Measurements from ENCODE around the gene CHST11.

The CHST11 gene

DNA sequence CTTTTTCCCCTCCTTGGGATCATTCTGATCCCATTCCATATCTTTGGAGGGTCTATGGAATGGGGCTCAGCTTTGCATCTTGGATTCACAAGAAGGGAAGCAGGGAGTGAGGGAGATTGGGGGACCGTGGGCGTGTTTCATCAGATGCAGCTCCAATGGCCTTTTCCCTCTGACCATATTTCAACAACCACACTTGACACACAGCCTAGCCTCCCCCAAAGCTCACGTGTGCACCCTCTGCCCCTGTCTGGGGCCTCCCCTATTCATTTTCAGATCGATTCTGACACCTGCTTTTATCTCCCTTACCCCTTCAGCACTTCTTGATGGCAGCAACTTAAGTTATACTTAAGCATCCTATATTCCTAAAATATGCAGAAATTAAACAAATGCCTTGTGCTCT lies 126.6 kb downstream of the CHST11 start:
- no peak for DNase-seq (ENCODE audit: low read depth)

DNA sequence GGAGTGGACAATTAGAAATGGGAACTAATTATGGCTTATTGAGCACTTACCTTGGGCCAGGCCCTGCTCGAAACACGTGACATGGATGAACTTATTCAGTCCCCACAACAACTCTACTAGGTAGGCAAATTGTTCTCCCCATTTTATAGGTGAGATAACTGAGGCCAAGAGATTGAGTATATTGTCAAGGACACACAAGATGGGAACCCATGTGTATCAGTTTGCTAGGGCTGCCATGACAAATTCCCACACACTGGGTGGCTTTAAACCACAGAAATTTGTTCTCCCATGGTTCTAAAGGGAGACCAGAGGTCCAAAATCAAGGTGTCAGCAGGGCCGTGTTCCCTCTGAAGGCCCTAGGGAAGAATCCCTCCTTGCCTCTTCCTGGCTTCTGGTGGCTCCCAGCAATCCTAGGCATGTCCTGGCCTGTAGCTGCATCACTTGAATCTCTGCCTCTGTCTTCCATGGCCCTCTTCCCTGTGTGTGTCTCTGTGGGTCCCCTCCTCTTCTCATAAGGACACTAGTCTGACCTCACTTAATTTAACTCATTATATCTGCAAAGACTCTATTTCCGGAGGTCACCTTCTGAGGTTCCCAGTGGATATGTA lies 128.8 kb downstream of the CHST11 start:
- no peak for DNase-seq (ENCODE audit: low read depth)

- DNase-seq (ENCODE audit: low read depth) = no peak
Observed at GRCh38 chr12:104586351-104586919, 129.7 kb downstream of the CHST11 start.

DNA sequence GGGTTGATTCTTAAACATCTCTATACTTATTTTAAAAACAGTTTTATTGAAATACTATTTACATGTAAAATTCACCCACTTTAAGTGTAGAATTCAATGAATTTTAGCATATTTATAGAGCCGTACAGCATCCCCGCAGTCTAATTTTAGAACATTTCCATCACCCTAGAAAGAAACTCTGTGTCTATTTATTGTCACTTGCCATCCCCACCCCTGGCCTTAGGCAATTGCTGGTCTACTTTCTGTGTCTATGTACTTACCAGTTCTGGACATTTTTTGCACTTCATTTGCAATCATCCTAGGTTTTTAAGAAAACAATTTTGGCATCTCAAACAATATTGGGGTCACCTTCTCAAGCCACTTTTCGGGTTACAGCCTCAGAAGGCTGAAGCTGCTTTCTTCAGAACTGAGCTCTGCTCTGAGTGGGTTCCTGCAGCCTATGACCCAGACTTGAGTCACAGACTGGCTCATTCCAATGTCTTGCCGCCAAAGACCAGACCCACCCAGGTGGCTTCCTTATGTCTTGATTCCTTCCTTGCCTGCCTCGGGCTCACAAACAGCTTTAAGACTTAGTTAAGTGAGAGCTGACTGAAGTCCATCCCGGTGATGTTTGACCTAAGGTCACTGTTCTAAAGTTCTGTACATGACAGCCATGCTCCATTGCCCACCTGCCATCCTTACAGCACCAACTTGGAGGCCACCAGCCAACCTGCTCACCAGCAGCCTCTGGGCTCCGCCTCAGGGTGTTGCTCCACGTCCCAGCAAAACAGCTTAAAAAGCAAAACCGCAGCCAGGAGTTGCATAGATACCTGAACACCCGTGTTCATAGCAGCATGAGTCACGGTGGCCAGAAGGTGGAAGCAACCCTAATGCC lies 131.5 kb downstream of the CHST11 start:
- no peak for DNase-seq (ENCODE audit: low read depth)

DNA sequence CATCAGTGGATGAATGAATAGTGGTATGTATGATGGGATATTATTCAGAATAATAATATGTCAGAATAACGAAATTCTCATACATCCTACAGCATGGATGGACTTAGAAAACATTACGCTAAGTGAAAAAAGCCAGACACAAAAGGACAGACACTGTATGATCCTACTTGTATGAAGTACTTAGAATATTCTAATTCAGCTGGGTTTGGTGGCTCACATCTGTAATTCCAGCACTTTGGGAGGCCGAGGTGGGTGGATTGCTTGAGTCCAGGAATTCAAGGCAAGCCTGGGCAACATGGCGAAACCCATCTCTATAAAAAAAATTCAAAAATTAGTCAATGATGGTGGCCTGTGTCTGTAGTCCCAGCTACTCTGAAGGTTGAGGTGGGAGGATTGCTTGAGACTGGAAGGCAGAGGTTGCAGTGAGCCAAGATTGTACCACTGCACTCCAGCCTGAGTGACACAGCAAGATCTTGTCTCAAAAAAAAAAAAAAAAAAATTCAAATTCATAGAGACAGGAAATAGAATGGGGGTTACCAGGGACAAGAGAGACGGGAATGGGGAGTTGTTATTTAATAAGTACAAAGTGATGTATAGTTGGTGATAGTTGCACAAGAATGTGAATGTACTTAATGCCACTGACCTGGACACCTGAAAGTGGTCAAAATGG lies 132.3 kb downstream of the CHST11 start:
- no peak for DNase-seq (ENCODE audit: low read depth)

DNA sequence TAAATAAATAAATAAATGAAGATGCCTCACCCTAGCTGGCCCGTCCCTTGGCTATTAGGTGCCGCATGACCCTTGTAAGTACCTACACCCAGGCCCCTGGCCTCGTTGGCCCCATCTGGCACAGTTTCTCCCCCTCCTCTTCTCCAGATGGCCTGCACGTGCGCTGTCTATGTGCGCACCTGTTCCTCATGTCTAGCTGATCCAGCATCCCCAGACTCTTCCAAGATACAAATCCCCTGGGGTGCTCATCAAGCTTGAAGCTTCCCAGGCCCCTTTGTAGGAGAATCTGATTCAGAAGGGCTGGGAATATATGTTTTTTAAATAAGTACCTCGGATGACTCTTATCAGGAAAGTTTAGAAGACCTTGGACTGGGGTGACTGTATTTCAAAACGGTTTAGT lies 133.3 kb downstream of the CHST11 start:
- no peak for DNase-seq (ENCODE audit: low read depth)

DNA sequence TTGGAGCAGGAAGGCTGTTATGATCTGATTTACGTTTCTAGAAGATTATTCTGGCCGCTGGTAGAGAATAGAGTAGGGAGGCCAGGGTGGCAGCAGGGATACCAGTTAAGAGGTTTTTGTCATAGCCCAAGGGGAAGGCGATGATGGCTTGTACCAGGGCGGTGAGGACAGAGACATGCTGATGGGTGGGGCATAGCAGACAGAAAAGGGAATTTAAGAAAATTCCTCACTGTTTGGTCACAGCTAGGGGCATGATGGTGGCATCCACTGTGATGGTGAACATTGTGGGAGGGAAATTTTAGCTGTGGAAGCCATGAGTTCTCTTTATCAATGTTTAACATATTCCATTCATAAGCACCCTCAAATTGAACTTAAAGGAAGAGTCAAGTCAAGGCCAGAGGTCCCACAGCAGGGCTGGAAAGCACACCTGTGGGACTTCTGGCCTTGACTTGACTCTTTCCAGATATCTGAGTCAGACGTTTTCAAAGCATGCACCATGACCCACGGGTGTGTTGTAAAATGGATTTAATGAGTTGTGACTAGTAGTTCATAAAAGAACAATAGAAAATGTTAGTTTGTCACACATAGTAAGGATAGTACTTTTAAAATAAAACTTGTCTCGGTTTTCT lies 134.6 kb downstream of the CHST11 start:
- no peak for DNase-seq (ENCODE audit: low read depth)

DNA sequence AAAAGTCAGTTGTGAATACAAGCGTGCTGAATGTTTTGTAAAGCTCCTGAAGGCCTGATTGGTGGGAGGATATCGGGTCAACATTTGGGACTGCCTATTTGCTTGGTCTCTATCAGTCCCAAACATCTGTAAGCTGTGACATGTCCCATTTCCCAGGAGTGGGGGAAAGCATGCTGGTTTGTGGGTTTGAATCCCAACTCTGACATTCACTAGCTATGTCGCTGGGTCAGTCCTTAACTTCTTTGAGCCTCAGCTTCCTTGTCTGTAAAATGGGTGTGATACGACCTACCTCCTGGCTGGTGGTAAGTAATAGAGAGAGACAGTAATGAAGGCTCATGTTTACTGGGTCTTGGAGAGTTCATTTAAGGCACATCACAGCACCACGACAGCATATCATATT lies 136.7 kb downstream of the CHST11 start:
- no peak for DNase-seq (ENCODE audit: low read depth)

DNA sequence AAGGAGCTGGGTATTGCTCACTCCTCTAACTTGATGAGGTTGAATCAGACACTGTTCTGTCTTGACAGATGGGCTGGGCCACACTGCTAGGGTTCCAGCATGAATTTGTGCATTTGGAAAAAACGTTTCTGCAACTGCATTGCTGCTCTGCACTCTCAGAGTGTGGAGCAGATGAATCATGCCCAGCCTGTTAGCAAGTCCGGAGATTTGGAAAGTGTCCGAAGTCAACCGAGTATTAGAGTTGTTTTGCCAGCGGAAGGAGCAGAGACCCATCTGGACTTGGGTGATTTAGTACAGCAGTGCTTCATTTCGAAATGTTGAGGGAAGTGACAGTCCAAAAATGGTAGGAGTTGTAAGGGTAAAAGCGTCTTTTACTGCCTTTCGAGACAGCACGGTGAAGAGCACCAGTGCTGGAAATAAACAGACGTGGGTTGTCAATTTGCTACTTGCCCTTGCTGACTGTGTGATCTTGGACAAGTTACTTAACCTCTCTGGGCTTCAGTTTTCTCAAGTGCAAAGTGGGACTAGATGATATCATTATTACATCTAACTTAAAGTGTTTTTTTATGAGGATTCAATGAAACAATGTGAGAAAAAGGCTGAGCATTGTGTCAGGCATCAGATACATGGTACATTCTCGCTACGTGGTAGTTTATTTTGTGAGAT lies 139.5 kb downstream of the CHST11 start:
- no peak for DNase-seq (ENCODE audit: low read depth)

GRCh38 chr12:104596898-104597843 lies 140.4 kb downstream of the CHST11 start:
- DNase-seq (ENCODE audit: low read depth) = no peak

DNA sequence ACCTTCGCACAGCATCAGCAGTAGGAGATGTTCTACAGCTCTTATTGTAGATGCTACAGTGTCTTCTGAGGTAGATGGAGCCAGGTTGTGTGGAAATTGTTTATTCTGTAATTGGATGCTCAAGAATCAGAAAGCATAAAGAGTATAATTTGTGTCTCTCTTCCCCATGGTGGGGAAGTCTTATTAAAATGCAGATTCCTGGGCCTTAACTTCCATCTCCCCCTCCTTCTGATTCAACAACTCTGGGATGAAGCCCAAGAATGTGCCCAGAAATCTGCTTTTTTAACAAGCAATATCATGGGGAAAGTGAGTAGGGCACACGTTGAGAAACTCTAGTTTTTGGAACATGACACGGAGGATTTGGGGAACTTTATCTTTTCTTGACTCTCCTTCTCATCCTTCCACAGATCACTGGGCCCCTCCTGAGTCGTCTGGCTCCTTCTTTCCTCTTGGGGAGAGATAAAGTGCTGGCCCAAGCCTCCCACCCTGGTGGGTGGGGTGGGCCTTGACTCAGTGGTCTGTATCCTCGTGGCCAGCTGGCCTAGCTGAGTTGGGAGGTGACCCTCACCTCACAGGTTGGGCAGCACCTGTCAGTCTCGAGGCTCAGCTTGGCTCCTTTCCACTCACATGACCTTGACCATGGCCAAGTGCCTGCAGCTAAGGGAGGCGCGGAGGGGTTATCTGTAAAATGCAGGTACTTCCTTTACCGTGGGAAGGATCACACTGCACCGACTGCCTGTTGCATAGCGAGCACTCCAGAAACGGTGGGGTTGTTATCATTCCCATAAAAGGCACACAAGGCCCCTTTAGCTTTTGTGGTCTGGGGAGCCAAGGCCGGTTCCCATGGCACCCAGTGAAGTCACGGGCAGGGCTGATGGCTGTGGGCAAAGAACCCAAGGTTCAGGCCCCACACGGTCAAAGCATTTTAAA lies 141.9 kb downstream of the CHST11 start:
- no peak for DNase-seq (ENCODE audit: low read depth)

GRCh38 chr12:104599272-104600035 lies 142.7 kb downstream of the CHST11 start:
- no peak for DNase-seq (ENCODE audit: low read depth)

DNA sequence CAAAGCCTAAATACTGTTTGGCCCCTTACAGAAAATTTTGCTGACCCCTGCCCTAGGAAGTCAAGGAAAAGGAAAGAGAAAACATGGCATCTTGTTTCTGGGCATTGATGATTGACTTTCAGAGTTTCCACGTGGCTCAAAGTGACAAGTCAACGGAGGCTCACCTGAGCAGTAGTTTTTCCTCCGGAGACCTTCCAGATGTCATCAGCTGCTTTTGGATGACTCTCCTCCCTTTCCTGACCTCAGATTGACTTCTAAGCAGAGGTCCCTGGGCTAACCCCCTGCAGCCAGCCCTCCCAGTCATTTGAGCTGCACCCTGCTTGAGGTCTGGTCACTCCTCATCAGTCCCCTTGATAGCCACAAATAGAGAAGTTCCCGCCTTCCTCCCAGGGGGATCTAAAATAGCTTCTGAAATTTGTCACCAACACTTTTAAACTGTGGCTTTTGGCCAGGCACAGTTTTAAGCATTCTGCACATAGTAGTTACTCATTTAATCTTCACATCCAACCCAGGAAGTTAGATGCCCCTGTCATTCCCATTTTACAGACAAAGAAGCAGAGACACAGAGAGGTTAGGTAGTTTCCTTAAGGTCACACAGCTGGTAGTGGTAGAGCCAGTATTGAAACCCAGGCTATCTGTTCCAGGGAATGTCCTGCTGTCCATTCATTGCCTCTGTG lies 143.4 kb downstream of the CHST11 start:
- DNase-seq (ENCODE audit: low read depth) = no peak

DNA sequence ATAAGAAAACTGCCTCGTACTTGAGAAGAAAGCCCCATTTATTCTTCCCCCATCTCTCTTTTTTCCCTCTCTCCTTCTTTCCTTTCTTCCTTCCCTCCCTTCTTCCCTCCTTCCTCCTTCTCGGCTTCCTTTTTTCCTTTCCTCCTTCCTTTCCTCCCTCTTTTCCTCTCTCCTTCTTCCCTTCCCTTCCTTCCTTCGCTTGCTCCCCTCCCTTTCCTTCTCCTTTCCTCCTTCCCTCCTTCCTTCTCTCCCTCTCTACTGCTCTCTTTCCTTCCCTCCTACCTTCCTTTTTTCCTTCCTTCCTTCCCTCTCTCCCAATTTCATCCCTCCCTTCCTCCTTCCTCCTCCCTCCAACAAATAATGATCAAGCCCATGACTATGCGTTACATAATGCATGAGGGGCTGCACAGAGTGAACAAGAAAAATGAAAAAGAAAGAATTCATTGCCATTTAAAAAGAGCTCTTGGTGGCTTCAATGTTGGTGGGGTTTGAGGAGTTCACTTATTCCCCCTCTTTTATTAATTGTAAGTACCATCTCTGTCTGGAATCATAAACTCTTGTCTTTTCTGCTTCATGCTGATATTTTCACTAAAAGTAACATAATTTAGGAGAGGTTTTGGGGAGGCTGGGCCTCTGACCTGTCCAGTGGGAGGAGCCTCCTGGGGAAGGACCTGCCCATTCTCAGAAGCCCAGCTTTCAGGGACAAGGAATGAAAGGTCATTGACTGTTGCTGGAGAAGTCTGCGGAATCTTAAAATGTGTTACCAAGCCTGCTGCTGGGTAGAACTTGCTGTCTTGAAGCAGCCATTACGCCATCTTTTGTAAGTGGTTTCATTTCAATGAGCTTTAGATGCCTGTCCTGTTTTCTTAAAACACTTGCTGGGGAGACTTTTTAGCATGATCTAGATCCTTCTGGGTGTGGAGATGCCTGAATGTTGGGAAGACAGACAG lies 144.3 kb downstream of the CHST11 start:
- no peak for DNase-seq (ENCODE audit: low read depth)

GRCh38 chr12:104602406-104602805 lies 145.7 kb downstream of the CHST11 start:
- DNase-seq (ENCODE audit: low read depth) = no peak

DNA sequence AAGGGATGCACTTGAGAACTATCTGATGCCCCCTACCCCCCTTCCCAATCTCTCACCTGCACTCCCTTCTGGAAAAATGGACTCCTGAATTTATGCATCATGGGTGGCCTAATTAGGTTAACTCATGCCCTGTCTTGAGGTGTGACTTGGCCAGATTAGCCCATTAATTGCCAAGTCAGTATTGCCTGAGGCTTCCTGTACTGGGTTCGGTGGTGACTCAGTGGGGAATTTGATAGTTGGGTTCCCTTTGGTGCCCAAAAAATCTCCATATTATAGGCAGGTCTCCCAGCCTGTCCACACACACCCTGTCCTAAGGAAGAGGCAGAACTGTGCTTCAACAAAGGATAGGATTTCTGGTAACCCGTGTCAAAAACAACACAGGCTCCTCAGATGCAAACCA lies 146.1 kb downstream of the CHST11 start:
- DNase-seq (ENCODE audit: low read depth) = no peak

DNA sequence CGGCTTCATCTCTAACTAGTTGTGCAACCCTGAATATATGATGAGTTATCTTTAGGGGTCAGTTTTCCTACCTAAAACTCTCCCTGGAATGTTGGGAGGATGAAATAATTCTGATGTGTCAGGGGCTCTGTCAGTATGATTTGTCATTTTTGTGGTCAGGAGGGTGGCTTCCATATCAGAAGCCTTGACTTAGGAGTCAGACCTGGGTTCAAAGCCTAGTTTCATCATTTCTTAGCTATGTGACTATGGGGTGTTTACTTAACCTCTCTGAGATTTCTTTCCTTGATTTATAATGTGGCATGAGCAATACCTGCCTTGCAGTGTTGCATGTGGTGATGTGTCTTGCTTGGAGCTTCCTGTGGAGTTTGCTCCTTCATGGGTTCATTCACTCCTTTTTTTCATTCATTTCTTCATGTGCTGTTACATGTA lies 146.8 kb downstream of the CHST11 start:
- no peak for DNase-seq (ENCODE audit: low read depth)
